Stomach (tissue), 4 donors: ENCODE results near the gene STIM2.

ENCODE experiments used
- POLR2A ChIP-seq, 4 donors: fragments of 450-650 bp; IDR thresholded peaks; one replicate each; pipeline ENCODE4 v1.6.1; 2016; ENCODE audit warnings: antibody characterized with exemption in 4 of 4, control low read depth in 2 of 4, mild to moderate bottlenecking in 1 of 4, moderate library complexity in 1 of 4
- POLR2AphosphoS5 ChIP-seq, 3 donors: sonication (generic); formaldehyde crosslinking; IDR thresholded peaks; one replicate each; pipeline ENCODE4 v1.6.1; 2016; ENCODE audit warnings: antibody characterized with exemption in 3 of 3
- TF ChIP-seq, protein P1 (sequence below), 7 experiments: fragments of 450-650 bp in 4 of 7; fragments of 200-600 bp in 3 of 7; sonication (generic) in 3 of 7; IDR thresholded peaks; one replicate each; pipeline ENCODE4 v1.5.1; 2016 to 2019; ENCODE audit warnings: antibody characterized with exemption in 7 of 7, control low read depth in 2 of 7, mild to moderate bottlenecking in 1 of 7

DNA sequence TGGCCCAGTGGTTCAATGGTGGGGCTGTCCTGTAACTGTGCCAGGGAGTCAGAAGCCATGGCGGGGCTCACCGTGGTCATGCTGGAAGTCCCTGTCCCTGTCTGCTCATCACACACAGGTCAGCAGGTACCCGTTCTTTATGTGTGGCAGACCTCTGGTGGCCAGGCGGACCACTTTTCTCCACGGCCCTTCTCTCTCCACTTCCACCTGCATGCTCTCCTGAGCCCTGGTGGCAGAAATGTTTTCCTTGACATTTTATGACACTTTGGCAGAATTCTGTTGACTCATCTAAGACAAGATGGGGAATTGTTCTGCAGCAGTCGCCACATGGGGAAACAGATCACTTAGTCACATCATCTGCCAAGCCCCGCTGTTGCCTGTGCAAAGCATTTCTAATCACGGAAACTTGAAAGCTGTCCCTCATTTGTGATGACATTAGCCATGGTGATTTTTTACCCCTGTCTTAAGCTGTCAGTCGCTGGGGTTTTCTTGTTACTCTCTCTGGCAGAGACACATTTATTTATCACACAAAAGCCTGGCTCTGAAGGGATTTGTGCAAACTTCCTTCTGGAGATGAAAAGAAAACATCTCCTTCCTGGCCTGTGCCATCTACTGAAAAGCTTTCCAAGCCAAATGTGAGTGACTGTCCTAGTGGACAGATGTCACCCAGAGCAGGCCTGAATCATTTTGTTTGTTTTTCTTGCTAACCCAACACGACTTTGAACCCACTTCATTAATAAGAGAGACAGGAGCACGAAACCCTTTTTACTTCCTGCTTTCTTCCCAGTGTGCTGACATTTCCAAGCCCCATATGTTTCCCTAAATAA, 38.8 kb upstream of the STIM2 start:
- no peak for TF ChIP-seq POLR2A (IDR thresholded peaks at IDR 0.05)
- TF ChIP-seq, protein P1, sequence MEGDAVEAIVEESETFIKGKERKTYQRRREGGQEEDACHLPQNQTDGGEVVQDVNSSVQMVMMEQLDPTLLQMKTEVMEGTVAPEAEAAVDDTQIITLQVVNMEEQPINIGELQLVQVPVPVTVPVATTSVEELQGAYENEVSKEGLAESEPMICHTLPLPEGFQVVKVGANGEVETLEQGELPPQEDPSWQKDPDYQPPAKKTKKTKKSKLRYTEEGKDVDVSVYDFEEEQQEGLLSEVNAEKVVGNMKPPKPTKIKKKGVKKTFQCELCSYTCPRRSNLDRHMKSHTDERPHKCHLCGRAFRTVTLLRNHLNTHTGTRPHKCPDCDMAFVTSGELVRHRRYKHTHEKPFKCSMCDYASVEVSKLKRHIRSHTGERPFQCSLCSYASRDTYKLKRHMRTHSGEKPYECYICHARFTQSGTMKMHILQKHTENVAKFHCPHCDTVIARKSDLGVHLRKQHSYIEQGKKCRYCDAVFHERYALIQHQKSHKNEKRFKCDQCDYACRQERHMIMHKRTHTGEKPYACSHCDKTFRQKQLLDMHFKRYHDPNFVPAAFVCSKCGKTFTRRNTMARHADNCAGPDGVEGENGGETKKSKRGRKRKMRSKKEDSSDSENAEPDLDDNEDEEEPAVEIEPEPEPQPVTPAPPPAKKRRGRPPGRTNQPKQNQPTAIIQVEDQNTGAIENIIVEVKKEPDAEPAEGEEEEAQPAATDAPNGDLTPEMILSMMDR (IDR thresholded peaks at IDR 0.05): no peak
- TF ChIP-seq POLR2AphosphoS5 (IDR thresholded peaks at IDR 0.05): no peak
